ENCODE results near the gene TCF7L2.

GRCh38 chr10:113139699-113140098 lies 189.7 kb downstream of the TCF7L2 start:
- no peak for TF ChIP-seq POLR2A (IDR thresholded peaks at IDR 0.05)
- no peak for TF ChIP-seq CTCF (IDR thresholded peaks at IDR 0.05)
